H9 (cell line): Measurements from ENCODE around the gene VENTX. TPM values are rescaled to one million over a fixed set of nuclear protein-coding genes. Genes with fewer than 3 reads are reported as not detected.

ENCODE experiments used
- DNase-seq: peaks from one replicate; pipeline ENCODE4 v3.0.0-alpha.2; 2017
- H2AFZ ChIP-seq: one replicate; pipeline ENCODE4 v1.6.1; 2013; ENCODE audit warnings: mild to moderate bottlenecking, low read length, control low read depth, moderate library complexity
- H2AK5ac ChIP-seq: 2 replicates; pipeline ENCODE4 v1.6.1; 2013; ENCODE audit warnings: low read length, control low read depth, mixed read lengths; ENCODE audit not compliant: insufficient read length
- H2BK120ac ChIP-seq: one replicate; pipeline ENCODE4 v1.6.1; 2013; ENCODE audit warnings: low read depth, mild to moderate bottlenecking, low read length, control low read depth, inconsistent platforms; ENCODE audit not compliant: poor library complexity, severe bottlenecking
- H2BK12ac ChIP-seq: 2 replicates; pipeline ENCODE4 v1.6.1; 2013; ENCODE audit warnings: low read length, control low read depth, mixed read lengths, low read depth; ENCODE audit not compliant: insufficient read length
- H2BK15ac ChIP-seq: 2 replicates; pipeline ENCODE4 v1.6.1; 2013; ENCODE audit warnings: low read depth, low read length, control low read depth
- H2BK20ac ChIP-seq: one replicate; pipeline ENCODE4 v1.6.1; 2013; ENCODE audit warnings: low read depth, mild to moderate bottlenecking, low read length, control low read depth, inconsistent platforms; ENCODE audit not compliant: poor library complexity, severe bottlenecking
- H2BK5ac ChIP-seq: 2 replicates; pipeline ENCODE4 v1.6.1; 2013; ENCODE audit warnings: low read length, control low read depth, mixed read lengths; ENCODE audit not compliant: insufficient read length
- H3K14ac ChIP-seq: 2 replicates; pipeline ENCODE4 v1.6.1; 2013; ENCODE audit warnings: low read length, control low read depth; ENCODE audit not compliant: insufficient read depth
- H3K18ac ChIP-seq: 2 replicates; pipeline ENCODE4 v1.6.1; 2013; ENCODE audit warnings: low read depth, mild to moderate bottlenecking, mixed read lengths, low read length, control low read depth; ENCODE audit not compliant: insufficient read length
- H3K23ac ChIP-seq: 2 replicates; pipeline ENCODE4 v1.6.1; 2013; ENCODE audit warnings: low read length, control low read depth, mixed read lengths, low read depth; ENCODE audit not compliant: insufficient read length
- H3K23me2 ChIP-seq: 2 replicates; pipeline ENCODE4 v1.6.1; 2013; ENCODE audit warnings: low read depth, mild to moderate bottlenecking, mixed read lengths, low read length, control low read depth; ENCODE audit not compliant: insufficient read length, poor library complexity, severe bottlenecking
- H3K27ac ChIP-seq: 2 replicates; pipeline ENCODE4 v1.5.1; 2013; ENCODE audit warnings: low read length, control low read depth, mixed read lengths, low read depth; ENCODE audit not compliant: insufficient read length
- H3K27me3 ChIP-seq: 2 replicates; pipeline ENCODE4 v1.6.1; 2013; ENCODE audit warnings: low read length, control low read depth, inconsistent platforms; ENCODE audit not compliant: insufficient read depth
- H3K4ac ChIP-seq: 2 replicates; pipeline ENCODE4 v1.6.1; 2013; ENCODE audit warnings: low read depth, mild to moderate bottlenecking, control low read depth, inconsistent platforms, low read length, moderate library complexity
- H3K4me1 ChIP-seq: 2 replicates; pipeline ENCODE4 v1.6.1; 2013; ENCODE audit warnings: low read length, control low read depth, inconsistent platforms; ENCODE audit not compliant: insufficient read depth
- H3K4me2 ChIP-seq: 2 replicates; pipeline ENCODE4 v1.6.1; 2013; ENCODE audit warnings: low read length, control low read depth, mixed read lengths; ENCODE audit not compliant: insufficient read length, insufficient read depth
- H3K56ac ChIP-seq: 2 replicates; pipeline ENCODE4 v1.6.1; 2013; ENCODE audit warnings: low read depth, mild to moderate bottlenecking, mixed read lengths, low read length, control low read depth; ENCODE audit not compliant: insufficient read length
- H3K79me1 ChIP-seq: 2 replicates; pipeline ENCODE4 v1.6.1; 2013; ENCODE audit warnings: low read depth, mild to moderate bottlenecking, moderate library complexity, low read length, control low read depth, inconsistent platforms; ENCODE audit not compliant: insufficient read depth, poor library complexity, severe bottlenecking
- H3K79me2 ChIP-seq: 2 replicates; pipeline ENCODE4 v1.6.1; 2013; ENCODE audit warnings: low read length, control low read depth, inconsistent platforms; ENCODE audit not compliant: insufficient read depth
- H3K9ac ChIP-seq: 2 replicates; pipeline ENCODE4 v1.6.1; 2013; ENCODE audit warnings: low read length, control low read depth, mixed read lengths; ENCODE audit not compliant: insufficient read length; ENCODE audit errors: extremely low read depth
- H3K9me3 ChIP-seq: one replicate; pipeline ENCODE4 v1.6.1; 2013; ENCODE audit warnings: low read depth, low read length, inconsistent platforms; ENCODE audit not compliant: control insufficient read depth
- H3T11ph ChIP-seq: one replicate; pipeline ENCODE4 v1.6.1; 2013; ENCODE audit warnings: mild to moderate bottlenecking, low read length, control low read depth, inconsistent platforms
- H4K20me1 ChIP-seq: one replicate; pipeline ENCODE4 v1.6.1; 2013; ENCODE audit not compliant: control insufficient read depth, insufficient read length, insufficient read depth
- H4K5ac ChIP-seq: 2 replicates; pipeline ENCODE4 v1.6.1; 2013; ENCODE audit warnings: low read depth, mild to moderate bottlenecking, mixed read lengths, low read length, control low read depth; ENCODE audit not compliant: insufficient read length
- H4K8ac ChIP-seq: replicated peaks from 2 replicates; pipeline ENCODE4 v1.6.1; 2013; ENCODE audit warnings: low read length, control low read depth, mixed read lengths, low read depth; ENCODE audit not compliant: insufficient read length
- H4K91ac ChIP-seq: 2 replicates; pipeline ENCODE4 v1.6.1; 2013; ENCODE audit warnings: low read depth, mild to moderate bottlenecking, moderate library complexity, mixed read lengths, low read length, control low read depth; ENCODE audit not compliant: insufficient read length
- H3K27ac Mint-ChIP-seq, 3 experiments: 2 replicates in 2 of 3; 3 replicates in 1 of 3; pipeline ENCODE4 v1.8.0; 2020 to 2021; ENCODE audit warnings: mixed read lengths in 3 of 3, mild to moderate bottlenecking in 1 of 3, moderate library complexity in 1 of 3
- H3K27me3 Mint-ChIP-seq: 2 replicates; pipeline ENCODE4 v1.8.0; 2021; ENCODE audit warnings: low read depth, mild to moderate bottlenecking, moderate library complexity, mixed read lengths
- H3K36me3 Mint-ChIP-seq, 3 experiments: 2 replicates in 2 of 3; 3 replicates in 1 of 3; pipeline ENCODE4 v1.8.0; 2020 to 2021; ENCODE audit warnings: low read depth in 3 of 3, mixed read lengths in 3 of 3; ENCODE audit not compliant: insufficient read depth in 1 of 3
- H3K4me1 Mint-ChIP-seq, 2 experiments: 2 replicates each; pipeline ENCODE4 v1.8.0; 2020; ENCODE audit warnings: mixed read lengths in 2 of 2
- H3K4me3 Mint-ChIP-seq, 2 experiments: 2 replicates in 1 of 2; 3 replicates in 1 of 2; pipeline ENCODE4 v1.8.0; 2020 to 2021; ENCODE audit warnings: mild to moderate bottlenecking in 2 of 2, mixed read lengths in 2 of 2, moderate library complexity in 1 of 2
- H3K9me3 Mint-ChIP-seq, 2 experiments: 2 replicates in 1 of 2; 3 replicates in 1 of 2; pipeline ENCODE4 v1.8.0; 2020; ENCODE audit warnings: mild to moderate bottlenecking in 2 of 2, mixed read lengths in 2 of 2, moderate library complexity in 1 of 2
- CTCF ChIP-seq: fragments of 200-600 bp; sonication (generic); conservative IDR thresholded peaks from 3 replicates; pipeline ENCODE4 v1.8.0; 2021; ENCODE audit warnings: antibody characterized with exemption, mild to moderate bottlenecking
- WGBS: extraction: QIAGEN DNeasy Blood & Tissue Kit; methylation state at CpG from one replicate; pipeline ENCODE4 v1.1.7; 2013; ENCODE audit warnings: missing lambda C conversion rate, low lambda C conversion rate, mixed read lengths; ENCODE audit not compliant: insufficient read length; ENCODE audit errors: extremely low coverage; 5-methylcytosine and 5-hydroxymethylcytosine counted together
- total RNA-seq: library from RNA; stranded (reverse); gene quantifications from 2 replicates; pipeline ENCODE4 v1.2.1, GENCODE V29; 2021

VENTX gene
- total RNA-seq, 1 experiment from 2014 or later: 10.9 TPM

GRCh38 chr10:133237241-133237587 is 441 bp upstream of the VENTX start:
- H3K9ac ChIP-seq: no peak overlapping the region
- H3K23ac ChIP-seq: no peak overlapping the region
- H3K79me2 ChIP-seq: no peaks in the 10 kb centered on the region
- H3K14ac ChIP-seq: peak overlapping the region; percentile 24; the same call in 1 of the 2 replicates
- H3T11ph ChIP-seq: no peak overlapping the region
- DNase-seq: no peak
- no peak for TF ChIP-seq CTCF
- H2BK15ac ChIP-seq: no peak overlapping the region
- H3K79me1 ChIP-seq: no peaks in the 10 kb centered on the region
- H3K27me3 ChIP-seq: peaks cover 14% of the 10 kb centered on the region; the same call in 1 of the 2 replicates
- peak overlapping the region; percentile 18 for H3K18ac ChIP-seq
- no peaks in the 10 kb centered on the region; a peak in 1 of 5 replicates for H3K9me3 Mint-ChIP-seq
- no peak overlapping the region for H4K8ac ChIP-seq
- no peak overlapping the region for H4K5ac ChIP-seq
- H2BK120ac ChIP-seq: no peak overlapping the region
- H3K56ac ChIP-seq: no peak overlapping the region
- peaks cover 14% of the 10 kb centered on the region for H3K23me2 ChIP-seq
- no peak overlapping the region for H2BK5ac ChIP-seq
- H2AFZ ChIP-seq: no peak overlapping the region
- H3K4me3 Mint-ChIP-seq: peak overlapping the region; percentile 55 to 76; a peak in 4 of 5 replicates
- peaks cover 0 to 20% (median 0%) of the 10 kb centered on the region in 3 experiments; a peak in 3 of 7 replicates for H3K36me3 Mint-ChIP-seq
- no peak overlapping the region for H3K27ac ChIP-seq
- no peak overlapping the region for H2BK12ac ChIP-seq
- H4K91ac ChIP-seq: no peak overlapping the region
- no peak overlapping the region for H3K4ac ChIP-seq
- H4K20me1 ChIP-seq: no peaks in the 10 kb centered on the region
- H3K4me1 Mint-ChIP-seq: peaks cover 13 to 22% of the 10 kb centered on the region in 2 experiments
- no peak overlapping the region for H2AK5ac ChIP-seq
- no peaks in the 10 kb centered on the region for H3K9me3 ChIP-seq
- H3K4me1 ChIP-seq: no peaks in the 10 kb centered on the region; the same call in 1 of the 2 replicates
- no CpG with 5 or more reads among the region's 32 CpGs for WGBS
- peaks cover 63% of the 10 kb centered on the region for H3K27me3 Mint-ChIP-seq
- H3K4me2 ChIP-seq: peak overlapping the region; percentile 27
- no peak overlapping the region for H3K27ac Mint-ChIP-seq
- no peak overlapping the region for H2BK20ac ChIP-seq
